ENCODE measurements around the gene EXOC3.

Gene EXOC3

GRCh38 chr5:488744-489688 is 46.0 kb downstream of the EXOC3 start:
- no peak overlapping the region for H3K4me3 ChIP-seq (ENCODE audit: control insufficient read depth, low read depth, low read length)
- no peak for TF ChIP-seq CTCF (conservative IDR thresholded peaks at IDR 0.05; ENCODE audit: control insufficient read depth, insufficient read depth, low read depth, low read length)
- DNase-seq (ENCODE audit: low read depth): no peak

- TF ChIP-seq CTCF (conservative IDR thresholded peaks at IDR 0.05; ENCODE audit: control insufficient read depth, insufficient read depth, low read depth, low read length): no peak
- no peak for DNase-seq (ENCODE audit: low read depth)
- no peak overlapping the region for H3K4me3 ChIP-seq (ENCODE audit: control insufficient read depth, low read depth, low read length)
Observed at GRCh38 chr5:489689-490080, 46.7 kb downstream of the EXOC3 start.

- DNase-seq (ENCODE audit: low read depth): no peak
- H3K4me3 ChIP-seq (ENCODE audit: control insufficient read depth, low read depth, low read length): no peak overlapping the region
- TF ChIP-seq CTCF (conservative IDR thresholded peaks at IDR 0.05; ENCODE audit: control insufficient read depth, insufficient read depth, low read depth, low read length): no peak
Observed at GRCh38 chr5:490116-491106, 47.4 kb downstream of the EXOC3 start.

- H3K4me3 ChIP-seq (ENCODE audit: control insufficient read depth, low read depth, low read length): no peak overlapping the region
- no peak for TF ChIP-seq CTCF (conservative IDR thresholded peaks at IDR 0.05; ENCODE audit: control insufficient read depth, insufficient read depth, low read depth, low read length)
- DNase-seq (ENCODE audit: low read depth): no peak
Observed at GRCh38 chr5:491119-491855, 48.3 kb downstream of the EXOC3 start.

- TF ChIP-seq CTCF (conservative IDR thresholded peaks at IDR 0.05; ENCODE audit: control insufficient read depth, insufficient read depth, low read depth, low read length): no peak
- no peak for DNase-seq (ENCODE audit: low read depth)
- no peak overlapping the region for H3K4me3 ChIP-seq (ENCODE audit: control insufficient read depth, low read depth, low read length)
Observed at GRCh38 chr5:491856-492155, 48.8 kb downstream of the EXOC3 start.

GRCh38 chr5:492314-492893 is 49.4 kb downstream of the EXOC3 start:
- TF ChIP-seq CTCF (conservative IDR thresholded peaks at IDR 0.05; ENCODE audit: control insufficient read depth, insufficient read depth, low read depth, low read length): no peak
- DNase-seq (ENCODE audit: low read depth): no peak
- H3K4me3 ChIP-seq (ENCODE audit: control insufficient read depth, low read depth, low read length): no peak overlapping the region

Data from fibroblast of mammary gland (primary cell).